Mucosa of rectum (tissue), 2 donors: Measurements from ENCODE around the gene MBD3L5.
"Not testable (repeated sequence)": the region's sequence is repeated elsewhere in the genome, so short reads cannot be mapped to it uniquely, and the experiment has no call there.

Experiments used
- H3K27ac ChIP-seq, 2 donors: one replicate each; pipeline ENCODE4 v1.7.0; 2013; ENCODE audit warnings: inconsistent platforms in 2 of 2, low read depth in 2 of 2, low read length in 2 of 2
- H3K27me3 ChIP-seq, 2 donors: one replicate each; pipeline ENCODE4 v1.7.0; 2013; ENCODE audit warnings: low read length in 2 of 2; ENCODE audit not compliant: control insufficient read depth in 2 of 2, insufficient read depth in 2 of 2
- H3K36me3 ChIP-seq, 2 donors: one replicate each; pipeline ENCODE4 v1.7.0; 2013; ENCODE audit warnings: low read length in 2 of 2; ENCODE audit not compliant: control insufficient read depth in 2 of 2, insufficient read depth in 2 of 2
- H3K4me1 ChIP-seq, 2 donors: one replicate each; pipeline ENCODE4 v1.7.0; 2013; ENCODE audit warnings: low read length in 2 of 2, mild to moderate bottlenecking in 1 of 2; ENCODE audit not compliant: control insufficient read depth in 2 of 2, insufficient read depth in 2 of 2
- H3K4me3 ChIP-seq, 2 donors: one replicate each; pipeline ENCODE4 v1.7.0; 2013; ENCODE audit warnings: low read length in 2 of 2
- H3K9ac ChIP-seq, 2 donors: one replicate each; pipeline ENCODE4 v1.7.0; 2013; ENCODE audit warnings: low read length in 2 of 2, low read depth in 1 of 2, mild to moderate bottlenecking in 1 of 2
- H3K9me3 ChIP-seq, 2 donors: one replicate each; pipeline ENCODE4 v1.7.0; 2013; ENCODE audit warnings: low read length in 2 of 2; ENCODE audit not compliant: control insufficient read depth in 2 of 2
- donor health status: healthy.
- donor health status: Normal muscosa, but diverticular disease.

The MBD3L5 gene

DNA sequence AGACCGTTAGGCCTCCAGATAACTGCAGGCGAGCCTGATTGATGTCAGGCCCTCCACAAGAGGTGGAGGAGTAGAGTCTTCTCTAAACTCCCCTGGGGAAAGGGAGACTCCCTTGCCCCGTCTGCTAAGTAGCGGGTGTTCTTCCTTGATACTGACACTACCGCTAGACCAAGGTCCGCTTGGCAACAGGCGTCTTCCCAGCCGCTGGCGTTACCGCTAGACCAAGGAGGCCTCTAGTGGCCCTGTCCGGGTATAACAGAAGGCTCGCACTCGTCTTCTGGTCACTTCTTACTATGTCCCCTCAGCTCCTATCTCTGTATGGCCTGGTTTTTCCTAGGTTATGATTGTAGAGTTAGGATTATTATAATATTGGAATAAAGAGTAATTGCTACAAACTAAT is 36.7 kb downstream of the MBD3L5 start:
- not testable (repeated sequence) for H3K27me3 ChIP-seq, H3K36me3 ChIP-seq, H3K4me1 ChIP-seq, H3K4me3 ChIP-seq, H3K27ac ChIP-seq, H3K9me3 ChIP-seq, H3K9ac ChIP-seq

DNA sequence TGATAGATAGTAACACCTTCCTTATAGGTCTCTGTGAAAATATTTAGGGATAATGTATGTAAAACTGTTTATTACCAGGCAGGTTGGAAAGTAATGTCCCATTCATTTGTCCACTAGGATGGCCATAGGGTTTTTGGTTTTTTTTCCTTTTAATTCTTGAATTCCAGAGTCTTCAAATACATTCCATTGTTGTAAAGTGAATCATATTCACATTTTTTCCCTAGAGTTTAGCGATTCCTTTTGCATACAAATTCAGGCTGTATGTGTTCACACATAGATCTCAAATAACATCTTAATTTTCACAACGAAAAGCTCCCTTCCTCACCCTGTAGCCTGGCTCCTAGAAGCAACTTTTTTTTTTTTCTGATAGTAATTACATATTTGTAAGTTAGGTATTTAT is 37.3 kb downstream of the MBD3L5 start:
- Histone ChIP-seq H3K9ac (no peak overlapping the region), H3K9me3 (no peaks in the 10 kb centered on the region), H3K4me1 (peaks cover 3 to 8% of the 10 kb centered on the region in 2 donors), H3K4me3 (no peak overlapping the region), H3K36me3 (peaks cover 8 to 12% of the 10 kb centered on the region in 2 donors), H3K27ac (no peak overlapping the region), H3K27me3 (no peaks in the 10 kb centered on the region)

DNA sequence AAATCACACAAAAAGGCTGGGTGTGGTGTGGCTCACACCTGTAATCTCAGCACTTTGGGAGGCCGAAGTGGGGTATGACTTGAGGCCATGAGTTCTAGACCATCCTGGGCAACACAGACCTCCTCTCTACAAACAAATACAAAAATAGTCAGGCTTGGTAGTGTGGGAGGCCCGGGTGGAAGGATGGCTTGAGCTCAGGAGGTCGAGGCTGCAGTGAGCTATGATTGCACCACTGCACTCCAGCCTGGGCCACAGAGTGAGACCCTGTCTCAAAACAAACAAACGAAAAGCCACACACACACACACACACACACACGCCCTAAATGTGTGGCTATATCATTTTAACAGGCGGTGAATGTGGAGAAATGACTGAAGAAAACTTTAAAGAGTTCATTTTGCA is 38.2 kb downstream of the MBD3L5 start:
- Histone ChIP-seq H3K4me1 (peaks cover 3 to 8% of the 10 kb centered on the region in 2 donors), H3K27ac (peak overlapping the region in 1 of 2 donors; percentile 17), H3K36me3 (peaks cover 16% of the 10 kb centered on the region in 2 donors), H3K27me3 (no peaks in the 10 kb centered on the region), H3K9me3 (no peaks in the 10 kb centered on the region), H3K4me3 (peak overlapping the region; percentile 44 to 45), H3K9ac (no peak overlapping the region)

DNA sequence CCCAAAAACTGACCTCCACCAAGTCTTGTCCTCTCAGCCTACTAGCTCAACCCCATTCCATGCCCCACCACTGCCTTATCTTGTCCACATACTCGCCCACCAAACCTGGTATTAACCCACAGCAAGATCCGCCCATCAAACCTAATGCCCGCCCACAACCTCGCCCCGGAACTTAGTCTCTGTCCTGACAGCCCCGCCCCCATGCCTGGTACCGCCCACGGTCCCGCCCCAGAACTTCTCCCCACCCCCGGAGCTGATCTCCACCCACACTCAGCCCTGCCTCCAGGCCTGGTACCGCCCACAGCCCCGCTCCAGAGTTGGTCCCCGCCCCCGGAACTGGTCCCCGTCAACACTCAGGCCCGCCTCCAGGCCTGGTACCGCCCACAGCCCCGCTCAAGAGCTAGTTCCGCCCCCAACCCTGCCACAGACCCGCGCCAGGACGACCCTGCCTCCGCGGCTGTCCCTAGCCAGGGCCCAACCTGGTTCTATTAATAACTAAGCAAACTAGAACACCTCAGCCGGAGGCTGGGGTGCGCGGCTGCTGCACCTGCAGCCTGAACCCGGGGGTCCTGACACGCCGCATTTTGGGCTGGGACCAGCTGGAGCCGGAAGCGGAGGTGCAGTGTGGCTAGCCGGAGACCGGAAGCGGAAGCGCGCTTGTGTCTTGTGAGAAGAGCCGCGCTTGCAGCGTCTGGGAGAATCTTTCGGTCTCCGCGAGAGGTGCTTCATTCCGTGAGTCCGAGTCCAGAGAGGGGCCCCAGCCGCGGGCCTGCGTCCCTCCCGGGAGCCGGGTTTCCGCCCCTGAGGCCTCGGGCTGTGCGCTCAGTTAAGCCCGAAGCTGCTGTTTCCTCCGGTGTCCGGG is 38.9 kb downstream of the MBD3L5 start, which contains the start of gene ZNF557:
Gene ZNF557 (plus strand): TSS at position 662 of the 862 bp plus-strand sequence. CDS start 5,372 bp downstream, outside the sequence.
- H3K4me1 ChIP-seq = peaks cover 3 to 8% of the 10 kb centered on the region in 2 donors
- H3K36me3 ChIP-seq = peaks cover 19 to 20% of the 10 kb centered on the region in 2 donors
- no peaks in the 10 kb centered on the region for H3K9me3 ChIP-seq
- peak within 1 kb of the TSS; percentile 96 to 97 for H3K4me3 ChIP-seq
- H3K9ac ChIP-seq = peak within 1 kb of the TSS; percentile 82 to 90
- no peaks in the 10 kb centered on the region for H3K27me3 ChIP-seq
- peak within 1 kb of the TSS; percentile 85 to 92 for H3K27ac ChIP-seq

DNA sequence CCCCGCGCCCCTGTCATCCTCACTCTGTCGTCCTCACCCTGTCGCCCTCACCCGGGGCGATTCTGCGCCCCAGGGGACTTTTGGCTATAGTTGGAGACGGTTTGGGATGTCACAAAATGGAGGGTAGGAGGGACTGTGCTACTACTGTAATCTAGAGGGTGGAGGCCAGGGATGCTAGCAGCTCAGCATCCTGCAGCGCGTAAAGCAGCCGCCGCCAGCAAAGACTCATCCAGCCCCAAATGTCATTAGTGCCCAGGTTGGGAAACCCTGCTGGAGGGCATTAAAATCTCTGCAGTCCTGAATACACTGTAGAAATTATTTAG is 39.5 kb downstream of the MBD3L5 start:
- peak overlapping the region; percentile 85 to 92 for H3K27ac ChIP-seq
- H3K4me3 ChIP-seq = peak overlapping the region; percentile 96 to 97
- peaks cover 3 to 8% of the 10 kb centered on the region in 2 donors for H3K4me1 ChIP-seq
- no peaks in the 10 kb centered on the region for H3K9me3 ChIP-seq
- H3K9ac ChIP-seq = peak overlapping the region; percentile 82 to 90
- H3K27me3 ChIP-seq = no peaks in the 10 kb centered on the region
- peaks cover 24 to 26% of the 10 kb centered on the region in 2 donors for H3K36me3 ChIP-seq

DNA sequence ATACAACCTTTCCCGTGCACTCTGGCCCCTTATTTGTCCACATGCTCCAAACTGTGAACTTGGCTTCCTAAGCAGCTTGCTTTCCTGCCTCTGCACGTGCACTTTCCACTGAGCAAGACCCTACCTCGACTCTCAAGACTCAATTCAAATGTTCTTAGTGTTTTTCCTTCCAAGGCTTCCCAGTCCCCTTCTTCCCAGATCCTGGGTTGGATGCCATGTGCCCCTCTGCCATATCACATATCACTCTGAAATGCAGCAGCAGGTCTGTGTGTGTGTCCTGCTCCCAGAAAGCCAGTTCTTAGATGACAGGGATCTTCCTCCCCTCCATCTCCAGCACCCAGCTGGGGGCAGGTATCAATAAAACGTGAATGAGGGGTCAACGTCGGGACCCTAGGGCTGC is 42.2 kb downstream of the MBD3L5 start:
- peaks cover 49 to 51% of the 10 kb centered on the region in 2 donors for H3K36me3 ChIP-seq
- no peak overlapping the region for H3K9ac ChIP-seq

DNA sequence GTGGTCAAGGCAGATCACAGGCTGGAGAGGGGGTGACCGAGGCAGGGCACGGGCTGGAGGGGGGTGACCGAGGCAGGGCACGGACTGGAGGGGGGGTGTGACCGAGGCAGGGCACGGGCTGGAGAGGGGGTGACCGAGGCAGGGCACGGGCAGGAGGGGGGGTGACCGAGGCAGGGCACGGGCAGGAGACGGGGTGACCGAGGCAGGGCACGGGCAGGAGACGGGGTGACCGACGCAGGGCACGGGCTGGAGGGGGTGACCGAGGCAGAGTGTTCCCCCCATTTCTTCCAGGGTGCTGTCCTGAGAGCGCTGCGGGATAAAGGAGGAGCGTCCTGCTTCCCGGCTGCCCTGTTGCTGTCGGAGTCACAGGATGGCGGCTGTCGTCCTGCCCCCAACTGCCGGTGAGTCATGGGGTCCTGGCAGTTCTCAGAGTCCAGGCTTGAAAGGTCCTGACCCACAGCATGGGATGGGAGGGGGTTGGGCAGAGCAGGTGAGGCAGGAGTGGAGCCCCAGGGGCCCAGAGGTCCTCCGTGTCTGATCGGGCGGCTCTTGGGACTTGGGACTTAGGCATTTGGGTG is 44.4 kb downstream of the MBD3L5 start:
- no peak overlapping the region for H3K27ac ChIP-seq
- H3K4me1 ChIP-seq = peaks cover 0 to 8% of the 10 kb centered on the region in 2 donors
- peaks cover 68 to 69% of the 10 kb centered on the region in 2 donors for H3K36me3 ChIP-seq
- no peak overlapping the region for H3K9ac ChIP-seq
- peaks cover 13 to 27% of the 10 kb centered on the region in 2 donors for H3K9me3 ChIP-seq
- H3K27me3 ChIP-seq = no peaks in the 10 kb centered on the region
- H3K4me3 ChIP-seq = no peak overlapping the region

More for the DNA sequence above, 42.2 kb downstream of the MBD3L5 start:
- no peak overlapping the region for H3K4me3 ChIP-seq
- H3K4me1 ChIP-seq = peaks cover 3 to 8% of the 10 kb centered on the region in 2 donors
- H3K27ac ChIP-seq = no peak overlapping the region
- H3K27me3 ChIP-seq = no peaks in the 10 kb centered on the region
- H3K9me3 ChIP-seq = peaks cover 2 to 14% of the 10 kb centered on the region in 2 donors

DNA sequence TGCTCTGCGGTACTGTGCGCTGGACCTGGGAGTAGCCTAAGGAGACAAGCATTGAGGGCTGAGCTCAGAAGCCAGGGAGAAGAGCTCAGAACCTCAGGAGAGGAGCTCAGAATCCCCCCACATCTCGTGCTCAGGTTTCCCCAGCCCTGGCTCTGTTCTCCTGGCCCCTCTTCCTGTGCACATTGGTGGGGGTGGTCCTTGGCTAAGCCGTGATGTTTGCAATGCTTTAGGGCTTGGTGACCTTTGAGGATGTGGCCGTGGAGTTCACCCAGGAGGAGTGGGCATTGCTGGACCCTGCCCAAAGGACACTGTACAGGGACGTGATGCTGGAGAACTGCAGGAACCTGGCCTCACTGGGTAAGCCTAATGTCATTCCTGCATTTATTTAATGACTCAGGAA is 45.8 kb downstream of the MBD3L5 start:
- Histone ChIP-seq H3K36me3 (peaks cover 78 to 83% of the 10 kb centered on the region in 2 donors), H3K9me3 (peaks cover 22 to 40% of the 10 kb centered on the region in 2 donors), H3K9ac (no peak overlapping the region), H3K27me3 (no peaks in the 10 kb centered on the region), H3K27ac (no peak overlapping the region), H3K4me1 (no peaks in the 10 kb centered on the region), H3K4me3 (no peak overlapping the region)

DNA sequence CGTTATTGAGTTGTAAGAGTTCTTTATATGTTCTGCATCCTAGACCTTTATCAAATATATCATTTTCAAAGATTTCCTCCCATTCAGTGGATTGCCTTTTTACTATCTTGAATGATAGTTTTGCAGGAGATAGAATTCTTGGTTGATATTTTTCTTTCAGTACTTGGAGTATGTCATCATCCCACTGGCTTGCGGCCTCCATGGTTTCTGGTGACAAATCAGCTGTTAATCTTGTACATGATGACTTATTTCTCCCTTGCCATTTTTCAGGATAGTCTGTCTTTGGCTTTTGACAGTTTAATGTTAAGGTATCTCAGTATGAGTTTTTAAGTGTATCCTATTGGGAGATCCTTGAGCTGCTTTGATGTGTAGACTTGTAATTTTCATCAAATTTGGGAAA is 47.6 kb downstream of the MBD3L5 start:
- Histone ChIP-seq H3K4me3 (no peak overlapping the region), H3K36me3 (peaks cover 86 to 92% of the 10 kb centered on the region in 2 donors), H3K9me3 (peaks cover 38 to 59% of the 10 kb centered on the region in 2 donors), H3K27ac (no peak overlapping the region), H3K9ac (no peak overlapping the region), H3K27me3 (no peaks in the 10 kb centered on the region), H3K4me1 (no peaks in the 10 kb centered on the region)
